HepG2 (cell line): ENCODE results near the gene MFSD12. TPM values are rescaled to one million over a fixed set of nuclear protein-coding genes. Genes with fewer than 3 reads are reported as not detected.

ENCODE experiments used
- DR1 ChIP-seq: sonication (generic); formaldehyde crosslinking; IDR thresholded peaks from 2 replicates; pipeline ENCODE4 v1.8.0; 2021; ENCODE audit warnings: mild to moderate bottlenecking, missing genetic modification reagents, inconsistent platforms
- ELF4 ChIP-seq: sonication (generic); formaldehyde crosslinking; IDR thresholded peaks from 2 replicates; pipeline ENCODE4 v1.5.0; 2020; ENCODE audit warnings: missing genetic modification reagents, mild to moderate bottlenecking, moderate library complexity, borderline replicate concordance
- FOXC1 ChIP-seq: sonication (generic); formaldehyde crosslinking; IDR thresholded peaks from 2 replicates; pipeline ENCODE4 v1.8.0; 2022; ENCODE audit warnings: mild to moderate bottlenecking, missing genetic modification reagents, borderline replicate concordance
- HMGXB3 ChIP-seq: sonication (generic); formaldehyde crosslinking; IDR thresholded peaks from 2 replicates; pipeline ENCODE4 v1.4.0; 2020; ENCODE audit warnings: missing genetic modification reagents, borderline replicate concordance
- HOXA5 ChIP-seq: sonication (generic); formaldehyde crosslinking; IDR thresholded peaks from 2 replicates; pipeline ENCODE4 v1.4.0; 2020; ENCODE audit warnings: missing genetic modification reagents
- JUND ChIP-seq: sonication (generic); formaldehyde crosslinking; IDR thresholded peaks from 2 replicates; pipeline ENCODE4 v1.8.0; 2022; ENCODE audit warnings: mild to moderate bottlenecking, missing genetic modification reagents
- NFYB ChIP-seq: sonication (generic); formaldehyde crosslinking; IDR thresholded peaks from 2 replicates; pipeline ENCODE4 v1.4.0; 2020; ENCODE audit warnings: missing genetic modification reagents
- SALL1 ChIP-seq: sonication (generic); formaldehyde crosslinking; IDR thresholded peaks from 2 replicates; pipeline ENCODE4 v1.8.0; 2022; ENCODE audit warnings: mild to moderate bottlenecking, missing genetic modification reagents
- SCMH1 ChIP-seq: sonication (generic); formaldehyde crosslinking; IDR thresholded peaks from 2 replicates; pipeline ENCODE4 v1.9.0; 2021; ENCODE audit warnings: missing genetic modification reagents, mild to moderate bottlenecking, borderline replicate concordance
- SIN3B ChIP-seq: fragments of 150-350 bp; IDR thresholded peaks from 2 replicates; pipeline ENCODE4 v1.6.1; 2014; ENCODE audit warnings: low read length
- THYN1 ChIP-seq: sonication (generic); formaldehyde crosslinking; IDR thresholded peaks from 2 replicates; pipeline ENCODE4 v1.8.1; 2023; ENCODE audit warnings: low read depth, mild to moderate bottlenecking, moderate library complexity, missing genetic modification reagents, borderline replicate concordance
- XBP1 ChIP-seq: sonication (generic); formaldehyde crosslinking; IDR thresholded peaks from 2 replicates; pipeline ENCODE4 v1.5.0; 2020; ENCODE audit warnings: missing genetic modification reagents
- ZBTB21 ChIP-seq: sonication (generic); formaldehyde crosslinking; IDR thresholded peaks from 2 replicates; pipeline ENCODE4 v1.4.0; 2020; ENCODE audit warnings: missing genetic modification reagents
- ZBTB26 ChIP-seq: IDR thresholded peaks from 2 replicates; pipeline ENCODE4 v1.6.1; 2016; ENCODE audit warnings: missing compliant biosample characterization, missing genetic modification reagents, borderline replicate concordance
- ZFYVE20 ChIP-seq: sonication (generic); formaldehyde crosslinking; IDR thresholded peaks from 2 replicates; pipeline ENCODE4 v1.8.0; 2023; ENCODE audit warnings: low read depth, mild to moderate bottlenecking, moderate library complexity, missing genetic modification reagents, borderline replicate concordance
- ZKSCAN8 ChIP-seq: IDR thresholded peaks from 2 replicates; pipeline ENCODE4 v1.6.1; 2016; ENCODE audit warnings: borderline replicate concordance, missing genetic modification reagents, missing compliant biosample characterization
- ZNF468 ChIP-seq: sonication (generic); formaldehyde crosslinking; IDR thresholded peaks from 2 replicates; pipeline ENCODE4 v1.8.0; 2022; ENCODE audit warnings: mild to moderate bottlenecking, moderate library complexity, missing genetic modification reagents
- ZNF619 ChIP-seq: sonication (generic); formaldehyde crosslinking; IDR thresholded peaks from 2 replicates; pipeline ENCODE4 v1.4.0; 2020; ENCODE audit warnings: mild to moderate bottlenecking, missing genetic modification reagents
- ZNF687 ChIP-seq: sonication (generic); formaldehyde crosslinking; IDR thresholded peaks from 2 replicates; pipeline ENCODE4 v1.5.1; 2020; ENCODE audit warnings: mild to moderate bottlenecking, missing genetic modification reagents, moderate library complexity
- polyA plus RNA-seq, 8 experiments: library from polyadenylated mRNA; depleted of rRNA in 3 of 8; stranded (reverse) in 7 of 8; unstranded in 1 of 8; fragments of >200 nt; fragmentation: Illumina TruSeq in 4 of 8; extraction: Trizol in 4 of 8; gene quantifications; 2 replicates each; pipeline versions ENCODE4 v1.2.1 to v1.2.3, GENCODE V29; 2011 to 2016; ENCODE audit warnings: low read depth in 4 of 8, missing spikeins in 1 of 8, mixed read lengths in 1 of 8; ENCODE audit not compliant: insufficient read depth in 1 of 8
- total RNA-seq, 5 experiments: library from RNA; depleted of rRNA; stranded (reverse); fragments of >200 nt; fragmentation: Illumina TruSeq; extraction: Trizol; gene quantifications; 2 replicates each; pipeline ENCODE4 v1.2.3, GENCODE V29; 2016; ENCODE audit warnings: low read depth in 1 of 5

MFSD12 gene
- total and polyA plus RNA-seq, 2 of the 13 experiments (the other 11 are each of a cell fraction or from before 2014, with no cell fraction given) = 27.2 to 29.1 TPM

GRCh38 chr19:3505598-3506383 lies 51.6 kb downstream of the MFSD12 start, which contains the start of gene FZR1 (continued):
- TF ChIP-seq HMGXB3 (CRISPR knock-in tag) = peak; percentile 83; the same call in 1 of the 2 replicates
- TF ChIP-seq FOXC1 (CRISPR knock-in tag) = 0 out of 2 replicates have a peak, but pooled peaks have one; percentile 22
- TF ChIP-seq SALL1 (CRISPR knock-in tag) = peak; percentile 76
- TF ChIP-seq THYN1 = no peak
- peak; percentile 44; the same call in 1 of the 2 replicates for TF ChIP-seq NFYB (CRISPR knock-in tag)
- TF ChIP-seq ZBTB21 (CRISPR knock-in tag) = peak; percentile 76
- TF ChIP-seq SCMH1 (CRISPR knock-in tag) = no peak
- TF ChIP-seq XBP1 (CRISPR knock-in tag) = no peak
- TF ChIP-seq ZNF468 (CRISPR knock-in tag) = no peak
- TF ChIP-seq ZKSCAN8 (CRISPR knock-in tag) = no peak
- TF ChIP-seq ZNF619 (CRISPR knock-in tag) = 0 out of 2 replicates have a peak, but pooled peaks have one; percentile 48
- 0 out of 2 replicates have a peak, but pooled peaks have one; percentile 27 for TF ChIP-seq ELF4 (CRISPR knock-in tag)
- no peak for TF ChIP-seq HOXA5 (CRISPR knock-in tag)
- TF ChIP-seq ZNF687 (CRISPR knock-in tag) = peak; percentile 85
- TF ChIP-seq SIN3B = no peak
- TF ChIP-seq JUND (CRISPR knock-in tag) = 0 out of 2 replicates have a peak, but pooled peaks have one; percentile 35
- TF ChIP-seq DR1 (CRISPR knock-in tag) = no peak; the same call in 1 of the 2 replicates
- no peak for TF ChIP-seq ZFYVE20 (CRISPR knock-in tag)
- TF ChIP-seq ZBTB26 (CRISPR knock-in tag) = peak; percentile 34; the same call in 1 of the 2 replicates
